ENCODE data around the gene SLC18A2. TPM values are rescaled to one million over a fixed set of nuclear protein-coding genes. Genes with fewer than 3 reads are reported as not detected.
A peak's percentile ranks its signal among the peaks of the same experiment; 100 is the strongest.

Gene SLC18A2
- total RNA-seq, 4 donors from 2014 or later, result 0.27 to 0.75 (median 0.64) TPM; not detected in 1

DNA sequence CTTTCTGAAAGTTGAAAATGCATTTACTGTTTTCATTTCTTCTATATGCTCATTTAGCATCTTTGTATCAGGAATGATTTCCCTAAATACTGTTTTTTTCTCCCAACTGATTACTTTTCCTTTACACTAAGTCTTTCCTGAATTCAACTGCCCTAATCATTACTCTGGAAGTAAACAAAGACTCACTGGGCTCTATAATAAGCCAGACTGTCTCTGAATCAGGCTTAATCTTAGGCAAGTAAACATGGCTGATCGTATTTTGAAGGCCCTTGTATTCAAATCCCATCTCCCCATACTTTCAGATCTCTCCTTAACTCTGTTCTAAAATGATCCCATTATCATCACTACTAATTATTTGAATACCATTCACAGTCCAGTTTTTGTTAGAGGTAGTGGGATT is 72.7 kb downstream of the SLC18A2 start:
- H3K9me3 ChIP-seq, result no peaks in the 10 kb centered on the region
- H3K4me3 ChIP-seq, result no peak overlapping the region
- no peak for TF ChIP-seq POLR2A (IDR thresholded peaks at IDR 0.05)
- TF ChIP-seq POLR2AphosphoS5 (IDR thresholded peaks at IDR 0.05), result no peak
- TF ChIP-seq, protein P1, sequence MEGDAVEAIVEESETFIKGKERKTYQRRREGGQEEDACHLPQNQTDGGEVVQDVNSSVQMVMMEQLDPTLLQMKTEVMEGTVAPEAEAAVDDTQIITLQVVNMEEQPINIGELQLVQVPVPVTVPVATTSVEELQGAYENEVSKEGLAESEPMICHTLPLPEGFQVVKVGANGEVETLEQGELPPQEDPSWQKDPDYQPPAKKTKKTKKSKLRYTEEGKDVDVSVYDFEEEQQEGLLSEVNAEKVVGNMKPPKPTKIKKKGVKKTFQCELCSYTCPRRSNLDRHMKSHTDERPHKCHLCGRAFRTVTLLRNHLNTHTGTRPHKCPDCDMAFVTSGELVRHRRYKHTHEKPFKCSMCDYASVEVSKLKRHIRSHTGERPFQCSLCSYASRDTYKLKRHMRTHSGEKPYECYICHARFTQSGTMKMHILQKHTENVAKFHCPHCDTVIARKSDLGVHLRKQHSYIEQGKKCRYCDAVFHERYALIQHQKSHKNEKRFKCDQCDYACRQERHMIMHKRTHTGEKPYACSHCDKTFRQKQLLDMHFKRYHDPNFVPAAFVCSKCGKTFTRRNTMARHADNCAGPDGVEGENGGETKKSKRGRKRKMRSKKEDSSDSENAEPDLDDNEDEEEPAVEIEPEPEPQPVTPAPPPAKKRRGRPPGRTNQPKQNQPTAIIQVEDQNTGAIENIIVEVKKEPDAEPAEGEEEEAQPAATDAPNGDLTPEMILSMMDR (IDR thresholded peaks at IDR 0.05), result no peak
- no peak for TF ChIP-seq EP300 (IDR thresholded peaks at IDR 0.05; ENCODE audit: low read depth)
- H3K27me3 ChIP-seq, result no peaks in the 10 kb centered on the region
- no peaks in the 10 kb centered on the region for H3K4me1 ChIP-seq
- in situ Hi-C loops (cut with MboI; ENCODE audit: low pct_ligation_motif_present in 1 of 4, low pct_unique_long_range_greater_than_20kb in 1 of 4, low sequenced_read_pairs in 3 of 4) (no loop called here), intact Hi-C loops (cut with DNase I; ENCODE audit: low total_unique reads) (no loop called here)
- DNase-seq, result no peak
- WGBS, 2 donors (ENCODE audit: low coverage in 1 of 2), result 91 to 100% methylated on average over 1 of the region's 1 CpG
- no peak overlapping the region for H3K27ac ChIP-seq
- H3K36me3 ChIP-seq, result no peaks in the 10 kb centered on the region

DNA sequence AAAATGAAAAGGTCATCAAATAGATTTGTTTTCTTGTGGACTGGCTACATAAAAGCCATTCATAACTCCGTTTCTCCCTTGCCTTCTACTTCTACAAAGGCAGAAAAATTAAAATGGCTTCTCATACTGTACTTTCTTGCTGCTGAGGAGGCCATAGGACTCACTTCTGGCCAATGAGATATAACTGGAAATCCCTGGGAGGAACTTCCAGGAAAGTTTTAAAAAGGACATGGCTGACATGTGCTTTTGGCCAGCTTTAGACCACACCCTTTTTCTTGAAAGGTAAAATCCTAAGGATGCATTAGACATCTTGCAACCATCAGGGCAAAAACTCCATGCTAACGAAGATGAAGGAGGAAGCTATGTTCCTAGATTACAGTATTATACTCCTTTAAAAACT is 75.8 kb downstream of the SLC18A2 start:
- Histone ChIP-seq H3K27me3 (no peaks in the 10 kb centered on the region), H3K36me3 (no peaks in the 10 kb centered on the region), H3K4me3 (no peak overlapping the region), H3K27ac (no peak overlapping the region), H3K4me1 (no peaks in the 10 kb centered on the region), H3K9me3 (no peaks in the 10 kb centered on the region)
- intact Hi-C loops (cut with DNase I; ENCODE audit: low total_unique reads) (loop anchor here (5.0 kb wide), 1 partner anchor 929 kb away; no protein-coding TSS in a partner anchor), in situ Hi-C loops (cut with MboI; ENCODE audit: low pct_ligation_motif_present in 1 of 4, low pct_unique_long_range_greater_than_20kb in 1 of 4, low sequenced_read_pairs in 3 of 4) (no loop called here)
- WGBS, 2 donors (ENCODE audit: low coverage in 1 of 2), result 92 to 100% methylated on average over 2 of the region's 2 CpGs
- TF ChIP-seq POLR2AphosphoS5 (IDR thresholded peaks at IDR 0.05), result no peak
- TF ChIP-seq, protein P1 (IDR thresholded peaks at IDR 0.05), result no peak
- TF ChIP-seq EP300 (IDR thresholded peaks at IDR 0.05; ENCODE audit: low read depth), result no peak
- TF ChIP-seq POLR2A (IDR thresholded peaks at IDR 0.05), result no peak
- DNase-seq, result no peak

DNA sequence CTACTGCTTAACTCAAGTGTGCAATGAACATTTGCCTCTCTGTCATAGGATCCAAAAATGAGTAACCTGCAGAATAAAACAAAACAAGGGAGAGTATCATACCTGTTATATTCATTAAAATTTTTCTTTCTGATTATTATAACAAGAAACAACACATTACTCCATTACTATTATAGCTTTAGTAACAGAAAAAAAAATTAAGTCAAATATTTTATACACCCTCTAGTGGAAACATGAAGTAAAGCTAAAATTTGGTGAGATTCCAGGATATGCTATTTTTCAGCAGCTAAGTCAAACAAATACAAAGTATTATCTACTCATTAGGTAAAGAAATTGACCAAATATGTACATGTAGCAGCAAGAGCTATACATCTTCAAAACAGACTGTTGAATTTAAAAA is 78.0 kb downstream of the SLC18A2 start:
- H3K36me3 ChIP-seq, result no peaks in the 10 kb centered on the region
- no peak for DNase-seq
- in situ Hi-C loops (cut with MboI; ENCODE audit: low pct_ligation_motif_present in 1 of 4, low pct_unique_long_range_greater_than_20kb in 1 of 4, low sequenced_read_pairs in 3 of 4), result no loop called here
- TF ChIP-seq, protein P1 (IDR thresholded peaks at IDR 0.05), result peak in 3 of 5 experiments; percentile 6 to 33 (median 11)
- TF ChIP-seq POLR2A (IDR thresholded peaks at IDR 0.05) (no peak), EP300 (IDR thresholded peaks at IDR 0.05; ENCODE audit: low read depth) (no peak)
- H3K4me3 ChIP-seq, result no peak overlapping the region
- H3K27ac ChIP-seq, result no peak overlapping the region
- no peaks in the 10 kb centered on the region for H3K9me3 ChIP-seq
- no peaks in the 10 kb centered on the region for H3K4me1 ChIP-seq
- no peaks in the 10 kb centered on the region for H3K27me3 ChIP-seq
- intact Hi-C loops (cut with DNase I; ENCODE audit: low total_unique reads), result loop anchor here (5.0 kb wide), 1 partner anchor 932 kb away; no protein-coding TSS in a partner anchor

DNA sequence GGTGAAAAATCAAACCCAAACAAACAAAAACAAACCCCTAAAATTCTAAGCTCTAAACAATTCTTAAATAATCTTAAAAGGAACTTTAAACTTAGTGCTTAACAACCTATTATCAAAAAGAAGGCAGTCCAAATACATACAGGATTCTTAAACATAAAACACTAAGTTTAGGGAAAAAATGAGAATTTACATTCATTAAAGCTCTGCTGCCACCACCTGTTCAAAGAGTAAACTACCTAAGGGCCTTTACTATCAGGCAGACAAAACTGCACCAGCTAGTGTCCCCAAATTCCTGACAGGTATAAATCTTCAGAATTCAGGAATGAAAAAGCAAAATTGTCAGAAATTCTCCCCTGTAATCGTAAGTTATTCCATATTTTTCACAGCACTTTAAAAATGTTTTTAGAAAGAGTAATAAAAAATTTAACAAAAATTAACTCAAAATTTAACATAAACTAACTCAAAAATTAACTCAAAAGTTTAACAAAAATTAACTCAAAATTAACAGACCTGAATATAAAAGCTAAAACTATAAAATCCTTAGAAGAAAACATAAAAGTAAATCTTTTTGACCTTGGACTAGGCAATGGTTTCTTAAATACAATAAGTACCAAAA is 79.2 kb downstream of the SLC18A2 start:
- intact Hi-C loops (cut with DNase I; ENCODE audit: low total_unique reads) (no loop called here), in situ Hi-C loops (cut with MboI; ENCODE audit: low pct_ligation_motif_present in 1 of 4, low pct_unique_long_range_greater_than_20kb in 1 of 4, low sequenced_read_pairs in 3 of 4) (no loop called here)
- TF ChIP-seq EP300 (IDR thresholded peaks at IDR 0.05; ENCODE audit: low read depth) (no peak), POLR2AphosphoS5 (IDR thresholded peaks at IDR 0.05) (no peak), POLR2A (IDR thresholded peaks at IDR 0.05) (no peak)
- TF ChIP-seq, protein P1 (IDR thresholded peaks at IDR 0.05), result peak; percentile 24 to 44 (median 42)
- H3K9me3 ChIP-seq, result no peaks in the 10 kb centered on the region
- H3K36me3 ChIP-seq, result no peaks in the 10 kb centered on the region
- no peaks in the 10 kb centered on the region for H3K27me3 ChIP-seq
- 53 to 72% methylated on average over 1 of the region's 1 CpG for WGBS, 2 donors (ENCODE audit: low coverage in 1 of 2)
- DNase-seq, result no peak
- H3K27ac ChIP-seq, result no peak overlapping the region
- H3K4me1 ChIP-seq, result no peaks in the 10 kb centered on the region
- H3K4me3 ChIP-seq, result no peak overlapping the region

Data from transverse colon (tissue), 4 donors.